Measurements from ENCODE around the gene NRXN3. TPM values are rescaled to one million over a fixed set of nuclear protein-coding genes. Genes with fewer than 3 reads are reported as not detected.
"Not testable (repeated sequence)": the region's sequence is repeated elsewhere in the genome, so short reads cannot be mapped to it uniquely, and the experiment has no call there.

NRXN3 gene
- total RNA-seq, 2 experiments from 2014 or later, result not detected

DNA sequence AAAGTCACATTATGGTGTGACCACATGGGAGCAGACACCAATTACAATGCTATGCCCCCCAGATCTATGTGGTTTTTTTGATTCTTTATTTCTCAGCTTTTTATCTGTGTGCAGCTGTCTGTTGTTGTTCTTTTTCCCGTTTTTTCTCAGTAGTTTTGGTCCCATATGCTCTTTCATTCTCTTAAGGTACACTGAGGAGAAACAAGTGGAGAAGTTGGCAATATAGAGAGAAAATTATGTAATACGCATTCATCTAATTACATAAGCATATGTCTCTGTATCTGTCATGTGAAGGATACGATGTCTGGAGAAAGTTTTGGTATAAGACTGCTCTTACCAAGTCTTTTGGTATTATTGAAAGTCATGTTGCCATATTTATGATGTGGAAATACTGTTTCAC is 819.0 kb downstream of the NRXN3 start:
- no peaks in the 10 kb centered on the region for H3K4me1 Mint-ChIP-seq (ENCODE audit: low read depth)
- ChIA-PET POLR2A (no interaction called here), CTCF (no interaction called here)
- intact Hi-C loops (cut with micrococcal nuclease), result no loop called here
- DNase-seq, result no peak
- no peaks in the 10 kb centered on the region for H3K9me3 Mint-ChIP-seq
- no peaks in the 10 kb centered on the region for H3K27me3 Mint-ChIP-seq
- no peaks in the 10 kb centered on the region for H3K36me3 Mint-ChIP-seq
- no peak overlapping the region for H3K27ac Mint-ChIP-seq
- H3K4me3 Mint-ChIP-seq, result no peak overlapping the region

DNA sequence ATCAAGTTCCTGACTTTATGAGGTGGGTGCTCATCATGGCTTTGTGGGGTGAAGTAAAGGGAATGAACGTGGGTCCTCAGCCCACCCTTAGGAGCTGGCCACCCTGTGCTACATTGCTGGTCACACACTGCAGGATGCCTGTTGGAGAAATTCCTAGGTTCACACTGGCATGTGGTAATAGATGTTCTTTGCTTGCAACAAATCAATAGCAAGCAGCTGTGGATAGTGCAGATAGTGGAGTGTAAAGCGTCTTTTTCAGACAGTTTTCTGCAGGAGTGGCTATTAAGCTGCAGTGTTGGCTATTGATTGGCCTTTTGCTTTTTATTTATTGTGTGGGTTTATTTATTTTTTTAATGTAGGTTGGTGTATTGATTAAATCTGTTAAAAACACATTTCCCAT is 822.7 kb downstream of the NRXN3 start:
- intact Hi-C loops (cut with micrococcal nuclease), result no loop called here
- Mint-ChIP-seq H3K27me3 (no peaks in the 10 kb centered on the region), H3K27ac (no peak overlapping the region), H3K4me3 (no peak overlapping the region), H3K9me3 (no peaks in the 10 kb centered on the region), H3K4me1 (ENCODE audit: low read depth) (no peaks in the 10 kb centered on the region), H3K36me3 (no peaks in the 10 kb centered on the region)
- ChIA-PET CTCF (no interaction called here), POLR2A (no interaction called here)
- no peak for DNase-seq

DNA sequence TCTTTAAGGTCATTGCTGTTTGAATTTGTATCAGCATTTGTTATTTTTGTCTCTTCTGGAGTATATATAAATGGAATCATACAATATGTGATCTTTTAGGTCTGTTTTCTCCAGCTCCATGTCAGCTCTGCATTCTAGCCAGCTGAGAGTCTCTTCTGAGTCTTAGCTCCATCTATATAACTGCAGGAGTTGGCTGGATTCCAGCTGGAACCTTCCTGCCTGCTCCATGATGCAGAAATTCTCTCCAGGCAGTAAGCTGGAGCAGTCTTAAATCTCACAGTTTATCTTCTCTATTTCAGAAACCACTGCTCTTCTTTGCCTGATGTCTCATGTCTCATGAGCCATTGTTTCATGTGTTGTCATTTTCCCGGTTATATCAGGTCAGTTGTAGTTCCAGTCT is 827.6 kb downstream of the NRXN3 start:
- ChIA-PET POLR2A (no interaction called here), CTCF (no interaction called here)
- intact Hi-C loops (cut with micrococcal nuclease), result no loop called here
- no peaks in the 10 kb centered on the region for H3K27me3 Mint-ChIP-seq
- no peaks in the 10 kb centered on the region for H3K36me3 Mint-ChIP-seq
- DNase-seq, result no peak
- no peak overlapping the region for H3K27ac Mint-ChIP-seq
- no peaks in the 10 kb centered on the region for H3K4me1 Mint-ChIP-seq (ENCODE audit: low read depth)
- H3K9me3 Mint-ChIP-seq, result no peaks in the 10 kb centered on the region
- no peak overlapping the region for H3K4me3 Mint-ChIP-seq

DNA sequence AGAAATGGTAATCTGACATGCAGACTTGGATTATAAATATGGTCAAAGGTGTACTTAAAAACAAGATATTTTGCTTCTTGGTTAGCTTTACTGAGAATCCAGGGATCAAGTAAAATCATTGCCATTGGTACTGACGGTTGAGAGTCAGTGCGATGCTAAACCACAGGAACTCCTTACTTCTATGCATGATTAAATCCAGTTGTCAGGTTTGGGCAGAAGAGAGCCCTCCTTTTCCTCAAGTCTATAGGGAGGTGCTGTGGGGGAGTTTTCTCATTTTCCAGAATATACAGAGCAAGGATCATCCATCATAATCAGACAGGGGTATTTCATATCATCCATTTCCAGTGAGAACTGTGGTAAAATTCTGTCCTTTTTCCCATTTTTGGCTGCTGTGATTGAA is 839.1 kb downstream of the NRXN3 start:
- CTCF ChIA-PET, result no interaction called here
- no peaks in the 10 kb centered on the region for H3K9me3 Mint-ChIP-seq
- POLR2A ChIA-PET, result no interaction called here
- no peak for DNase-seq
- no peak overlapping the region for H3K4me3 Mint-ChIP-seq
- H3K27me3 Mint-ChIP-seq, result peaks cover 6% of the 10 kb centered on the region
- H3K27ac Mint-ChIP-seq, result no peak overlapping the region
- intact Hi-C loops (cut with micrococcal nuclease), result no loop called here
- no peaks in the 10 kb centered on the region for H3K36me3 Mint-ChIP-seq
- H3K4me1 Mint-ChIP-seq (ENCODE audit: low read depth), result no peaks in the 10 kb centered on the region

DNA sequence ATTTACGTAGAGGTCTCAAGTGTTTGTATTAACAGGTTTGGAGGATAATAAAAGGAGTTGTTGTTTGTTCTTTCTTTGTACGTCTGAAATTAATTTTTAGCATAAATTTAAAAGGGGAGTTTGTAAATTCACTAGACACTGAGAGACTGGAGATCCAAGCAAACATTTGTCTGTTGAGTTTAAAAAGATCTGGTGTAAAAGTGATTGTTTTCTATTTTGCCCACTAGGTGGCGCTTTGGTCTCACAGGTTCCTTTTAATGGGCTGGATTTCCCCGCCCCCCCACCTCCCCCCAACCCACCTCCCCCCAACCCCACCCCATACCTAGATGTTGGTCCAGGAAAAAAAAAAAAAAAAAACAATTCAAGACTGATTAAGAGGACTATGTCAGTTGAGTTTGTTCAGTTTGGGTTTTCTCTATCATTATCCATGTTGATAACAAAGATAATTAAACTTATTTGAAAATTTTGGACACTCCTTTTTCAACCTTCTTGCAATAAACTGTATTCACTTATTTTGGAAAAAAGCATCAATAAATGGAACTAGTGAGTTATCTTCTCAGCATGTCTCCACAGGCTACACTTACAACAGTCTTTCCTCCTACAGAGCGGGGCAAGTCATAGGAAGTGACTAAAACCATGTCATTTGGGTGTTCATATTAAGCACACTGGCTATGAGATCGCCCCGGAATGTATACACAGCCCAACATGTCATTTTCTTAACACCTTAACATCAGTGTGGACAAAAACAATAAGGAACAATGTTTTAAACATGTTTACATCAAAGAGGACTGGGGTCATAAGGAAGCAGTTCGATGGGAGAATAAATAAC is 841.1 kb downstream of the NRXN3 start:
- H3K27me3 Mint-ChIP-seq, result no peaks in the 10 kb centered on the region
- H3K36me3 Mint-ChIP-seq, result no peaks in the 10 kb centered on the region
- POLR2A ChIA-PET, result interaction anchor here (0.6 kb wide), 1 partner anchor 51 kb away, joined by 4 read pairs; no protein-coding TSS in a partner anchor
- H3K4me3 Mint-ChIP-seq, result no peak overlapping the region
- H3K27ac Mint-ChIP-seq, result no peak overlapping the region
- no peaks in the 10 kb centered on the region for H3K9me3 Mint-ChIP-seq
- intact Hi-C loops (cut with micrococcal nuclease), result no loop called here
- no peak for DNase-seq
- CTCF ChIA-PET, result no interaction called here
- H3K4me1 Mint-ChIP-seq (ENCODE audit: low read depth), result no peaks in the 10 kb centered on the region

DNA sequence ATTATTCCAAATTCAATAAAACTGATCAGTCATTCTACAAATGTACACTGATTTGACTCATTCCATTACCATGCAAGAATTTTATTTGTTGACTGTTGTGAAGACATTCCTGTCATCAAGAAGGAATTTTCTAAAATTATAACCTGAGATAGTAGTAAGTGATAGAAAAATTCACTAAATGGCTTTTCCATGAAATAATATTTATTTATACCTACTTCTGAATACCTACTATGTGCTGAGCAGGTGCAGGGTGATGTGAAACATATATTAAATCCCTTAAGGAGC is 841.7 kb downstream of the NRXN3 start:
- intact Hi-C loops (cut with micrococcal nuclease), result no loop called here
- Mint-ChIP-seq H3K4me3 (no peak overlapping the region), H3K9me3 (no peaks in the 10 kb centered on the region), H3K27ac (no peak overlapping the region), H3K4me1 (ENCODE audit: low read depth) (no peaks in the 10 kb centered on the region), H3K36me3 (no peaks in the 10 kb centered on the region), H3K27me3 (no peaks in the 10 kb centered on the region)
- DNase-seq, result no peak
- POLR2A ChIA-PET, result no interaction called here
- CTCF ChIA-PET, result no interaction called here

- CTCF ChIA-PET, result no interaction called here
- H3K9me3 Mint-ChIP-seq, result no peaks in the 10 kb centered on the region
- no peaks in the 10 kb centered on the region for H3K27me3 Mint-ChIP-seq
- POLR2A ChIA-PET, result no interaction called here
- H3K36me3 Mint-ChIP-seq, result no peaks in the 10 kb centered on the region
- no peak overlapping the region for H3K4me3 Mint-ChIP-seq
- no peaks in the 10 kb centered on the region for H3K4me1 Mint-ChIP-seq (ENCODE audit: low read depth)
- intact Hi-C loops (cut with micrococcal nuclease), result no loop called here
- no peak overlapping the region for H3K27ac Mint-ChIP-seq
- DNase-seq, result no peak
These were observed 846.8 kb downstream of the NRXN3 start for GRCh38 chr14:79016828-79017505.

DNA sequence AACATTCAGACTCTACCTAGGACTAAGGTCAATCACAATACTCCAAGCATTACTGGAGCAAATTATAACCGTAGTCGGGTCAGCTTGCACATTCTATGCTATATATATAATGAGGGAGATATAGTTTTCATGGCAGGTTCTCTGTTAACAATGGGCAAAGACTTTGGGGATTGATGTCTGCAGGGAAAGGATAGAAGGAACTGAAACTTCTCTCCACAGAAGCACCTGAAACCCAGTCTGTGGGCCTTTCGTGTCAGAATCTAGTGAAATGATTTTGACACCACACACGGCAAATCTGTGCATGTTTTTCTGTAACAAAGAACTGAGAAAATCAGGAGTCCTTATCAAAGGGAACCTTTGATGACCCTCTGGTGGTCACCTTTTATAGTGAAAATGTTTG is 847.4 kb downstream of the NRXN3 start:
- H3K27ac Mint-ChIP-seq, result no peak overlapping the region
- ChIA-PET POLR2A (no interaction called here), CTCF (no interaction called here)
- no peaks in the 10 kb centered on the region for H3K9me3 Mint-ChIP-seq
- DNase-seq, result no peak
- no peaks in the 10 kb centered on the region for H3K4me1 Mint-ChIP-seq (ENCODE audit: low read depth)
- intact Hi-C loops (cut with micrococcal nuclease), result no loop called here
- no peak overlapping the region for H3K4me3 Mint-ChIP-seq
- H3K27me3 Mint-ChIP-seq, result no peaks in the 10 kb centered on the region
- no peaks in the 10 kb centered on the region for H3K36me3 Mint-ChIP-seq

GRCh38 chr14:79018836-79019235 is 848.7 kb downstream of the NRXN3 start:
- H3K4me1 Mint-ChIP-seq (ENCODE audit: low read depth), result no peaks in the 10 kb centered on the region
- H3K4me3 Mint-ChIP-seq, result no peak overlapping the region
- H3K36me3 Mint-ChIP-seq, result no peaks in the 10 kb centered on the region
- ChIA-PET POLR2A (no interaction called here), CTCF (no interaction called here)
- intact Hi-C loops (cut with micrococcal nuclease), result no loop called here
- no peaks in the 10 kb centered on the region for H3K9me3 Mint-ChIP-seq
- no peaks in the 10 kb centered on the region for H3K27me3 Mint-ChIP-seq
- DNase-seq, result no peak
- no peak overlapping the region for H3K27ac Mint-ChIP-seq

- H3K4me1 Mint-ChIP-seq (ENCODE audit: low read depth); H3K4me3 Mint-ChIP-seq; H3K36me3 Mint-ChIP-seq; intact Hi-C loops (cut with micrococcal nuclease); H3K9me3 Mint-ChIP-seq; POLR2A ChIA-PET; CTCF ChIA-PET; DNase-seq; H3K27me3 Mint-ChIP-seq; H3K27ac Mint-ChIP-seq: not testable (repeated sequence)
These were observed 849.7 kb downstream of the NRXN3 start for GRCh38 chr14:79019898-79020297.

DNA sequence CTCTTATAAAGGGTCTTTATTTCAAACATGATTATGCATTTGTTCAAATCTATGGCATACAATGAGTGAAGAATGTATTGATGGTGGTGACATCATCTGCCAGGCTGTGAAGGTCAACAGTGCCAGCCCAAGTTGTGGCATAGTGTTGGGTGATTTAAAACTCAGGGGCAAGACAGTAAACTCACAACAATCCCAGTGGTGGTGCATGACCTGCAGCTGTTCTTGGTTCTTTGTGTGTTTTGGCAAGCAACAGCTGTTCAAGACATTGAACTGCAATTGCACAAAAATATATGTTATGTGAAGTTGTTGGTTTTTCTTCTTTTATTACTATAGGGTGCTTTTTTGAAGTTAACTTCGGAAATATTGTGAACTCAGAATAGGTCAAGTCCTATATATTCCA is 851.6 kb downstream of the NRXN3 start:
- POLR2A ChIA-PET, result no interaction called here
- no peaks in the 10 kb centered on the region for H3K4me1 Mint-ChIP-seq (ENCODE audit: low read depth)
- CTCF ChIA-PET, result no interaction called here
- intact Hi-C loops (cut with micrococcal nuclease), result no loop called here
- H3K27me3 Mint-ChIP-seq, result no peaks in the 10 kb centered on the region
- no peak overlapping the region for H3K4me3 Mint-ChIP-seq
- no peak for DNase-seq
- no peak overlapping the region for H3K27ac Mint-ChIP-seq
- H3K36me3 Mint-ChIP-seq, result no peaks in the 10 kb centered on the region
- no peaks in the 10 kb centered on the region for H3K9me3 Mint-ChIP-seq

DNA sequence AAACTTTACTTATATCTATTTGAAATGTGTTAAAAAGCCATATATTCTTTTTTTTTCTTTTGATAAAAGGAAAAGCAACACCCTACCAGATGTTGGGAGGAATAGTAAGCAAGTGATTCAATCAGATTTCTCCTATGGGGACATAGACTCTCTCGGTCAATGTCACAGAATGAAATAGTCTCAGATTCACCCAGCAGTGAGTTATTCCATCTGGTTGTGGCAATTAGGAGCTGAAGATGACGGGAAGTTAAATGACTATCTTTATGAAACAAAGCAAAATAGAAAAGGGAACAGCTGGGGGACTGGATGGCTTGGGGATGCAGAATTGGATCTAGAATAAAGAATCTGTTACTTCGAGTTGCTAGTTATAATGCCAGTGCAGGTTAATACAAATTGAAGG is 857.0 kb downstream of the NRXN3 start:
- H3K27me3 Mint-ChIP-seq, result no peaks in the 10 kb centered on the region
- H3K27ac Mint-ChIP-seq, result no peak overlapping the region
- intact Hi-C loops (cut with micrococcal nuclease), result no loop called here
- ChIA-PET CTCF (no interaction called here), POLR2A (no interaction called here)
- DNase-seq, result no peak
- H3K9me3 Mint-ChIP-seq, result no peaks in the 10 kb centered on the region
- H3K4me3 Mint-ChIP-seq, result no peak overlapping the region
- no peaks in the 10 kb centered on the region for H3K36me3 Mint-ChIP-seq
- no peaks in the 10 kb centered on the region for H3K4me1 Mint-ChIP-seq (ENCODE audit: low read depth)

DNA sequence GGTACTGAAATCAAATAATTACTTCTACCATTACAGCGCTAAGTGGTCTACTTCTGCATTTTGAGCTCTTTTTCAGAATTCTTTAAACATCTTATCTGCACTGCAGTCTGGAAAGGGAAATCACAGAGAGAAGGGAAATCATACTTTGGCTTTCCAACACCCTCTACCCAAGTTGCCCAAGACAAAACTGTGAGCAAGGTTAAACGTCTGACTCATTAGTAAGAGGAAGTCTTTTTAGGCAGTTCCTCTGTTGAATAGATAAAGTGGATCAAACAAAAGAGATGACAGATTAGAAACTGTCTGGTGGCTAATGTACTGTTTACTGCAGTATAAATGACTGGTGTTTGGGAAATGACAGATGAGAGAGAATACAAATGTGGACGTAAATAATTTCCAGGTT is 858.1 kb downstream of the NRXN3 start:
- Mint-ChIP-seq H3K27me3 (no peaks in the 10 kb centered on the region), H3K36me3 (no peaks in the 10 kb centered on the region), H3K27ac (no peak overlapping the region), H3K4me3 (no peak overlapping the region), H3K9me3 (no peaks in the 10 kb centered on the region), H3K4me1 (ENCODE audit: low read depth) (no peaks in the 10 kb centered on the region)
- CTCF ChIA-PET, result no interaction called here
- intact Hi-C loops (cut with micrococcal nuclease), result no loop called here
- DNase-seq, result no peak
- POLR2A ChIA-PET, result no interaction called here

Data from activated CD4-positive, alpha-beta memory T cell treated with anti-CD3 and anti-CD28 coated beads for 36 hours (primary cell).